K562 (cell line): ENCODE results near the gene SAP30BP. TPM values are rescaled to one million over a fixed set of nuclear protein-coding genes. Genes with fewer than 3 reads are reported as not detected.
A peak's percentile ranks its signal among the peaks of the same experiment; 100 is the strongest.

Source experiments
- ATAC-seq: fragments of 200-7000 bp; cut with Tn5 transposase; 3 replicates; pipeline ENCODE4 v1.9.1; 2020; ENCODE audit warnings: moderate library complexity
- BruUV-seq: library from RNA; stranded (reverse); fragments of 400-500 nt; replicated peaks from 2 replicates; lab custom pipeline; 2021; lab: Mats Ljungman, UMichigan
- CTCF ChIA-PET: fragments of 300-600 bp; formaldehyde crosslinking; extraction: SDS; loops from one replicate; lab custom pipeline; 2021; ENCODE audit warnings: low intra/inter-chr PET ratio; lab: Yijun Ruan, JAX
- POLR2A ChIA-PET: fragments of 300-600, 350-650 bp; sonication (Branson Sonifier 250); formaldehyde crosslinking; extraction: SDS; loops from one replicate; lab custom pipeline; 2021; ENCODE audit warnings: antibody characterized with exemption, inconsistent platforms; lab: Yijun Ruan, JAX
- DNase-seq, 4 experiments: peaks; one replicate each; pipeline versions ENCODE4 v3.0.0 to v3.0.0-alpha.2; 2011 to 2018; ENCODE audit warnings: low spot score in 3 of 4, mixed read lengths in 3 of 4; ENCODE audit errors: extremely low read depth in 1 of 4
- FAIRE-seq: peaks from 2 replicates; lab custom pipeline; 2011; peaks lifted over from hg19 to GRCh38; lab: Jason Lieb, UNC
- H2AFZ ChIP-seq: 2 replicates; pipeline ENCODE4 v1.6.0; 2011; ENCODE audit warnings: low read depth, low read length, control low read depth, inconsistent platforms
- H3K27ac ChIP-seq: fragments of 200-600 bp; 3 replicates; pipeline ENCODE4 v1.8.0; 2011; ENCODE audit warnings: low read depth, mild to moderate bottlenecking, control low read depth, inconsistent platforms, low read length, moderate library complexity, mixed read lengths; ENCODE audit errors: extremely low read depth
- H3K27me3 ChIP-seq, 2 experiments: fragments of 300-600 bp in 1 of 2; 2 replicates in 1 of 2; 3 replicates in 1 of 2; pipeline versions ENCODE4 v1.6.0 to v1.8.0; 2011; ENCODE audit warnings: inconsistent platforms in 2 of 2, low read length in 2 of 2, mild to moderate bottlenecking in 1 of 2, mixed read lengths in 1 of 2, moderate library complexity in 1 of 2; ENCODE audit not compliant: control insufficient read depth in 2 of 2, insufficient read depth in 2 of 2
- H3K36me3 ChIP-seq: fragments of 300-600 bp; 3 replicates; pipeline ENCODE4 v1.8.0; 2011; ENCODE audit warnings: mild to moderate bottlenecking, low read length, inconsistent platforms; ENCODE audit not compliant: control insufficient read depth, insufficient read depth
- H3K4me1 ChIP-seq, 2 experiments: fragments of 200-600 bp in 1 of 2; replicated peaks in 1 of 2; 2 replicates in 1 of 2; 3 replicates in 1 of 2; pipeline versions ENCODE4 v1.5.1 to v1.8.0; 2011; ENCODE audit warnings: inconsistent platforms in 2 of 2, low read length in 2 of 2, mild to moderate bottlenecking in 1 of 2, mixed read lengths in 1 of 2, moderate library complexity in 1 of 2; ENCODE audit not compliant: control insufficient read depth in 2 of 2, insufficient read depth in 2 of 2
- H3K4me2 ChIP-seq: 2 replicates; pipeline ENCODE4 v1.6.1; 2011; ENCODE audit warnings: low read length, control low read depth, inconsistent platforms, mixed read lengths; ENCODE audit not compliant: insufficient read depth
- H3K4me3 ChIP-seq: fragments of 200-600 bp; sonication (generic), shearing (Covaris generic); 2 replicates; pipeline ENCODE4 v1.5.1; 2016; ENCODE audit warnings: control low read depth, inconsistent platforms
- H3K79me2 ChIP-seq: fragments of 200-600 bp; 3 replicates; pipeline ENCODE4 v1.8.0; 2011; ENCODE audit warnings: low read length, inconsistent platforms; ENCODE audit not compliant: control insufficient read depth, insufficient read depth
- H3K9ac ChIP-seq, 2 experiments: 2 replicates each; pipeline versions ENCODE4 v1.6.0 to v1.6.1; 2011; ENCODE audit warnings: low read depth in 2 of 2, low read length in 2 of 2, control low read depth in 1 of 2, inconsistent platforms in 1 of 2, mild to moderate bottlenecking in 1 of 2, mixed read lengths in 1 of 2; ENCODE audit not compliant: insufficient read depth in 1 of 2
- H3K9me1 ChIP-seq: one replicate; pipeline ENCODE4 v1.6.0; 2011; ENCODE audit warnings: inconsistent platforms, mild to moderate bottlenecking, low read length, moderate library complexity; ENCODE audit not compliant: control insufficient read depth, insufficient read depth
- H3K9me3 ChIP-seq: replicated peaks from 2 replicates; pipeline ENCODE4 v1.5.1; 2011; ENCODE audit warnings: low read depth, low read length, inconsistent platforms; ENCODE audit not compliant: control insufficient read depth, insufficient read depth
- H4K20me1 ChIP-seq: replicated peaks from 2 replicates; pipeline ENCODE4 v1.6.1; 2011; ENCODE audit warnings: low read length, inconsistent platforms, mixed read lengths; ENCODE audit not compliant: control insufficient read depth, insufficient read depth
- DMBX1 ChIP-seq: fragments of 250-450 bp; sonication (Bioruptor Pico); IDR thresholded peaks from 2 replicates; pipeline ENCODE4 v1.8.0; 2022; ENCODE audit warnings: inconsistent platforms, mild to moderate bottlenecking, moderate library complexity, borderline replicate concordance
- HDAC3 ChIP-seq: fragments of 450-650 bp; IDR thresholded peaks from 2 replicates; pipeline ENCODE4 v1.6.1; 2018; ENCODE audit warnings: borderline replicate concordance, mild to moderate bottlenecking, moderate library complexity; ENCODE audit not compliant: partially characterized antibody
- PCBP2 ChIP-seq: fragments of 200-400 bp; formaldehyde crosslinking; IDR thresholded peaks from 2 replicates; pipeline ENCODE4 v1.6.1; 2018; ENCODE audit warnings: low read length, low read depth, mild to moderate bottlenecking, moderate library complexity; ENCODE audit not compliant: poor library complexity, severe bottlenecking
- POLR2G ChIP-seq: fragments of 200-400 bp; formaldehyde crosslinking; IDR thresholded peaks from 2 replicates; pipeline ENCODE4 v1.6.1; 2017; ENCODE audit warnings: low read depth, mild to moderate bottlenecking, antibody characterized with exemption, low read length, moderate library complexity
- WGBS: fragments of 100-300 bp; shearing (Covaris generic); methylation state at CpG from one replicate; pipeline ENCODE4 v1.1.6; 2016; ENCODE audit warnings: low coverage, mixed read lengths; ENCODE audit not compliant: insufficient coverage; ENCODE audit errors: missing lambda C conversion rate; 5-methylcytosine and 5-hydroxymethylcytosine counted together
- in situ Hi-C: fragments of 300-500 bp; cut with MboI; formaldehyde crosslinking; loops from 4 replicates; pipeline ENCODE4 v1.15.0; 2018; ENCODE audit warnings: inconsistent platforms, mixed read lengths
- intact Hi-C: fragments of 100-400 bp; cut with micrococcal nuclease; formaldehyde crosslinking; loops from 2 replicates; pipeline ENCODE4 v1.14.2; 2022
- polyA plus RNA-seq, 8 experiments: library from polyadenylated mRNA; depleted of rRNA in 4 of 8; stranded (reverse) in 5 of 8; unstranded in 3 of 8; fragments of >200 nt; fragmentation: Nextera tagmentation in 2 of 8; fragmentation: Illumina TruSeq in 1 of 8; extraction: Ambion mirVana in 2 of 8; extraction: Trizol in 1 of 8; gene quantifications; 2 replicates each; pipeline versions ENCODE4 v1.2.1 to v1.2.3, GENCODE V29; 2011 to 2014; ENCODE audit warnings: inconsistent platforms in 1 of 8, missing spikeins in 1 of 8
- total RNA-seq, 7 experiments: library from RNA; depleted of rRNA in 6 of 7; stranded (reverse); fragments of >200 nt in 6 of 7; fragmentation: Illumina TruSeq in 2 of 7; extraction: Trizol in 2 of 7; gene quantifications; 2 replicates each; pipeline versions ENCODE4 v1.2.1 to v1.2.3, GENCODE V29; 2011 to 2021; ENCODE audit warnings: low replicate concordance in 1 of 7

SAP30BP gene
- total and polyA plus RNA-seq, 9 of the 15 experiments (the other 6 are each of a cell fraction or from before 2014, with no cell fraction given), result 45.3 to 154 (median 71.7) TPM

GRCh38 chr17:75666959-75667790 lies at the start of gene SAP30BP, which contains the start of gene RECQL5 (continued):
- TF ChIP-seq DMBX1 (CRISPR knock-in tag) (no peak), HDAC3 (no peak)

- peaks cover 12 to 74% of the 10 kb centered on the region in 2 experiments; a peak in 4 of 5 replicates for H3K27me3 ChIP-seq
- WGBS, result 28% methylated on average over 11 of the region's 11 CpGs
- no peak overlapping the region for H3K27ac ChIP-seq
- FAIRE-seq (no peak), DNase-seq (no peak), ATAC-seq (no peak)
- in situ Hi-C loops, result loop anchor here (5.0 kb wide), 1 partner anchor 130 kb away; no protein-coding TSS in a partner anchor
- no peaks in the 10 kb centered on the region for H3K9me3 ChIP-seq
- intact Hi-C loops, result loop anchor here (10.0 kb wide), 1 partner anchor 193 kb away; no protein-coding TSS in a partner anchor
- H2AFZ ChIP-seq, result no peak overlapping the region
- no peak overlapping the region for H3K4me2 ChIP-seq
- no peaks in the 10 kb centered on the region for H3K36me3 ChIP-seq
- H3K9ac ChIP-seq, result 0 out of 4 replicates have a peak overlapping the region, but pooled peaks of 1 of the 2 experiments have one; percentile 35
- 0 out of 2 replicates have a peak, but pooled peaks have one; percentile 4 for TF ChIP-seq POLR2G
- no peak for TF ChIP-seq PCBP2
- H4K20me1 ChIP-seq, result peaks cover 15% of the 10 kb centered on the region
- H3K4me1 ChIP-seq, result peaks cover 0 to 84% of the 10 kb centered on the region in 2 experiments; a peak in 3 of 5 replicates
- ChIA-PET POLR2A (interaction anchor here (0.7 to 0.9 kb wide), 2 partner anchors 16 to 19 kb away, joined by 4 to 5 read pairs; no protein-coding TSS in a partner anchor), CTCF (no interaction called here)
- H3K4me3 ChIP-seq, result no peak overlapping the region
- no TSS peak for BruUV-seq
- H3K79me2 ChIP-seq, result no peaks in the 10 kb centered on the region
- no peaks in the 10 kb centered on the region for H3K9me1 ChIP-seq
Observed at GRCh38 chr17:75617675-75618074, 49.5 kb upstream of the SAP30BP start.
